HepG2 (cell line): ENCODE results near the gene TTC23L. TPM values are rescaled to one million over a fixed set of nuclear protein-coding genes. Genes with fewer than 3 reads are reported as not detected.

Source experiments
- EEA1 ChIP-seq: sonication (generic); formaldehyde crosslinking; IDR thresholded peaks from 2 replicates; pipeline ENCODE4 v1.5.1; 2020; ENCODE audit warnings: mild to moderate bottlenecking, missing genetic modification reagents, borderline replicate concordance
- HNRNPL ChIP-seq: fragments of 200-400 bp; formaldehyde crosslinking; IDR thresholded peaks from 2 replicates; pipeline ENCODE4 v1.6.1; 2017; ENCODE audit warnings: mild to moderate bottlenecking, low read depth, low read length
- NFE2L1 ChIP-seq: sonication (generic); formaldehyde crosslinking; IDR thresholded peaks from 2 replicates; pipeline ENCODE4 v1.4.0; 2020; ENCODE audit warnings: missing genetic modification reagents, mild to moderate bottlenecking, borderline replicate concordance
- PITX1 ChIP-seq: sonication (generic); formaldehyde crosslinking; IDR thresholded peaks from 2 replicates; pipeline ENCODE4 v1.5.1; 2020; ENCODE audit warnings: mild to moderate bottlenecking, missing genetic modification reagents
- RAD21 ChIP-seq: fragments of 450-650 bp; formaldehyde crosslinking; IDR thresholded peaks from 2 replicates; pipeline ENCODE4 v1.5.0; 2020; ENCODE audit warnings: mild to moderate bottlenecking
- RCOR2 ChIP-seq: IDR thresholded peaks from 2 replicates; pipeline ENCODE4 v1.6.1; 2016; ENCODE audit warnings: missing biosample characterization, missing genetic modification reagents
- SP2 ChIP-seq: sonication (generic); formaldehyde crosslinking; IDR thresholded peaks from 2 replicates; pipeline ENCODE4 v1.5.1; 2020; ENCODE audit warnings: mild to moderate bottlenecking, missing genetic modification reagents
- TEAD3 ChIP-seq: optimal IDR thresholded peaks from 2 replicates; pipeline ENCODE3; 2016; ENCODE audit warnings: borderline replicate concordance
- ZNF232 ChIP-seq: sonication (generic); formaldehyde crosslinking; IDR thresholded peaks from 2 replicates; pipeline ENCODE4 v1.4.0; 2020; ENCODE audit warnings: missing genetic modification reagents, borderline replicate concordance
- ZNF235 ChIP-seq: sonication (generic); formaldehyde crosslinking; IDR thresholded peaks from 2 replicates; pipeline ENCODE4 v1.8.1; 2023; ENCODE audit warnings: mild to moderate bottlenecking, missing genetic modification reagents, borderline replicate concordance
- ZNF501 ChIP-seq: sonication (generic); formaldehyde crosslinking; IDR thresholded peaks from 2 replicates; pipeline ENCODE4 v1.5.1; 2020; ENCODE audit warnings: mild to moderate bottlenecking, moderate library complexity, missing genetic modification reagents
- ZNF598 ChIP-seq: sonication (generic); formaldehyde crosslinking; IDR thresholded peaks from 2 replicates; pipeline ENCODE4 v1.5.1; 2020; ENCODE audit warnings: mild to moderate bottlenecking, missing genetic modification reagents, borderline replicate concordance
- ZNF652 ChIP-seq: IDR thresholded peaks from 2 replicates; pipeline ENCODE4 v1.6.1; 2016; ENCODE audit warnings: low read depth, borderline replicate concordance
- polyA plus RNA-seq, 8 experiments: library from polyadenylated mRNA; depleted of rRNA in 3 of 8; stranded (reverse) in 7 of 8; unstranded in 1 of 8; fragments of >200 nt; fragmentation: Illumina TruSeq in 4 of 8; extraction: Trizol in 4 of 8; gene quantifications; 2 replicates each; pipeline versions ENCODE4 v1.2.1 to v1.2.3, GENCODE V29; 2011 to 2016; ENCODE audit warnings: low read depth in 4 of 8, missing spikeins in 1 of 8, mixed read lengths in 1 of 8; ENCODE audit not compliant: insufficient read depth in 1 of 8
- total RNA-seq, 5 experiments: library from RNA; depleted of rRNA; stranded (reverse); fragments of >200 nt; fragmentation: Illumina TruSeq; extraction: Trizol; gene quantifications; 2 replicates each; pipeline ENCODE4 v1.2.3, GENCODE V29; 2016; ENCODE audit warnings: low read depth in 1 of 5
- TF ChIP-seq, protein P1 (sequence below): sonication (generic); formaldehyde crosslinking; IDR thresholded peaks from 2 replicates; pipeline ENCODE4; 2020; ENCODE audit warnings: missing genetic modification reagents, mild to moderate bottlenecking, borderline replicate concordance
- TF ChIP-seq, protein P2 (sequence below): sonication (generic); formaldehyde crosslinking; IDR thresholded peaks from 2 replicates; pipeline ENCODE4 v1.4.0; 2020; ENCODE audit warnings: missing genetic modification reagents, borderline replicate concordance
- TF ChIP-seq, protein P3 (sequence below): sonication (generic); formaldehyde crosslinking; IDR thresholded peaks from 2 replicates; pipeline ENCODE4 v1.5.0; 2020; ENCODE audit warnings: missing genetic modification reagents
- TF ChIP-seq, protein P4 (sequence below): sonication (generic); formaldehyde crosslinking; IDR thresholded peaks from 2 replicates; pipeline ENCODE4 v1.5.0; 2020; ENCODE audit warnings: missing genetic modification reagents, mild to moderate bottlenecking, borderline replicate concordance
- TF ChIP-seq, protein P5 (sequence below): sonication (generic); formaldehyde crosslinking; IDR thresholded peaks from 2 replicates; pipeline ENCODE4 v1.5.1; 2020; ENCODE audit warnings: missing genetic modification reagents, mild to moderate bottlenecking, borderline replicate concordance

The TTC23L gene
- total and polyA plus RNA-seq, 2 of the 13 experiments (the other 11 are each of a cell fraction or from before 2014, with no cell fraction given): 0.37 to 1.4 TPM

DNA sequence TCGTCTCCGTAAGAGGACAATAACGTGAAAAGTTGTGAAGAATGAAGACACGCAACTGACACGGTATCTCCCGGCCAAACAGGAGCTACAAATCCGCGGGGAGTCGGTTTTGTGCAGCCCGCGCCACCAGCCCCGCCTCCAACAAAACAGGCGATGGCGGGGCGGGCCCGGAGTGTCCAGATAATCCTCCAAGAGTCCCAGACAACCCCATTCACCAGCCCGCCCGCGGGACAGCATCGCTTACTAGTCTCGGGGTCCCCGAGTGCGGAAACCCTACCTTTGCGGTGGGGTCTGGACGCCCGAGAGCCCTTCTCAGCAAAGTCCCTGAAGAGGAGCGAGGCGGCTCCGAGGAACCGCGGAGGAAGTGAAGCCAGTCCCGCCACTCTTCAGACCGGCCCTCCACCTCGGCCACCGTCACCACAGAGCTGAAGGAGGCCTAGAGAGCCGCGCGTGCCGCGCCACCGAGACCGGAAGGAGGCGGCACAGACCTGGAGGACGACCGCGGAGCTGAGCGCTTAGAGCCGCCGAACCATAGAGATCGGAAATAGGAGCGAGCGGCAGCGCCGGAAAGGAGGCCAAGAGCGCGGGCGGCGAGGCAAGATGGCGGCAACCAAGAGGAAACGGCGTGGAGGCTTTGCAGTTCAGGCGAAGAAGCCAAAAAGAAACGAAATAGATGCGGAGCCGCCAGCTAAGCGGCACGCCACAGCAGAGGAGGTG is 76.3 kb downstream of the TTC23L start, which contains the start of the genes BRIX1 and RAD1 (continued):
- TF ChIP-seq SP2 (CRISPR knock-in tag) (peak; percentile 77), ZNF232 (CRISPR knock-in tag) (peak; percentile 50; the same call in 1 of the 2 replicates), RCOR2 (CRISPR knock-in tag) (no peak), ZNF235 (CRISPR knock-in tag) (peak; percentile 69; the same call in 1 of the 2 replicates), HNRNPL (peak; percentile 43; the same call in 1 of the 2 replicates), TEAD3 (CRISPR knock-in tag) (peak; percentile 76), ZNF501 (peak; percentile 71; the same call in 1 of the 2 replicates), RAD21 (no peak), NFE2L1 (CRISPR knock-in tag) (no peak), PITX1 (CRISPR knock-in tag) (peak; percentile 76; the same call in 1 of the 2 replicates), ZNF652 (CRISPR knock-in tag) (peak; percentile 34; the same call in 1 of the 2 replicates), EEA1 (CRISPR knock-in tag) (peak; percentile 69; the same call in 1 of the 2 replicates), ZNF598 (CRISPR knock-in tag) (peak; percentile 72)
- TF ChIP-seq, protein P1, sequence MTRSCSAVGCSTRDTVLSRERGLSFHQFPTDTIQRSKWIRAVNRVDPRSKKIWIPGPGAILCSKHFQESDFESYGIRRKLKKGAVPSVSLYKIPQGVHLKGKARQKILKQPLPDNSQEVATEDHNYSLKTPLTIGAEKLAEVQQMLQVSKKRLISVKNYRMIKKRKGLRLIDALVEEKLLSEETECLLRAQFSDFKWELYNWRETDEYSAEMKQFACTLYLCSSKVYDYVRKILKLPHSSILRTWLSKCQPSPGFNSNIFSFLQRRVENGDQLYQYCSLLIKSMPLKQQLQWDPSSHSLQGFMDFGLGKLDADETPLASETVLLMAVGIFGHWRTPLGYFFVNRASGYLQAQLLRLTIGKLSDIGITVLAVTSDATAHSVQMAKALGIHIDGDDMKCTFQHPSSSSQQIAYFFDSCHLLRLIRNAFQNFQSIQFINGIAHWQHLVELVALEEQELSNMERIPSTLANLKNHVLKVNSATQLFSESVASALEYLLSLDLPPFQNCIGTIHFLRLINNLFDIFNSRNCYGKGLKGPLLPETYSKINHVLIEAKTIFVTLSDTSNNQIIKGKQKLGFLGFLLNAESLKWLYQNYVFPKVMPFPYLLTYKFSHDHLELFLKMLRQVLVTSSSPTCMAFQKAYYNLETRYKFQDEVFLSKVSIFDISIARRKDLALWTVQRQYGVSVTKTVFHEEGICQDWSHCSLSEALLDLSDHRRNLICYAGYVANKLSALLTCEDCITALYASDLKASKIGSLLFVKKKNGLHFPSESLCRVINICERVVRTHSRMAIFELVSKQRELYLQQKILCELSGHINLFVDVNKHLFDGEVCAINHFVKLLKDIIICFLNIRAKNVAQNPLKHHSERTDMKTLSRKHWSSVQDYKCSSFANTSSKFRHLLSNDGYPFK (CRISPR knock-in tag): peak; percentile 98; the same call in 1 of the 2 replicates
- TF ChIP-seq, protein P2, sequence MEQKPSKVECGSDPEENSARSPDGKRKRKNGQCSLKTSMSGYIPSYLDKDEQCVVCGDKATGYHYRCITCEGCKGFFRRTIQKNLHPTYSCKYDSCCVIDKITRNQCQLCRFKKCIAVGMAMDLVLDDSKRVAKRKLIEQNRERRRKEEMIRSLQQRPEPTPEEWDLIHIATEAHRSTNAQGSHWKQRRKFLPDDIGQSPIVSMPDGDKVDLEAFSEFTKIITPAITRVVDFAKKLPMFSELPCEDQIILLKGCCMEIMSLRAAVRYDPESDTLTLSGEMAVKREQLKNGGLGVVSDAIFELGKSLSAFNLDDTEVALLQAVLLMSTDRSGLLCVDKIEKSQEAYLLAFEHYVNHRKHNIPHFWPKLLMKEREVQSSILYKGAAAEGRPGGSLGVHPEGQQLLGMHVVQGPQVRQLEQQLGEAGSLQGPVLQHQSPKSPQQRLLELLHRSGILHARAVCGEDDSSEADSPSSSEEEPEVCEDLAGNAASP: peak; percentile 41; the same call in 1 of the 2 replicates
- TF ChIP-seq, protein P3, sequence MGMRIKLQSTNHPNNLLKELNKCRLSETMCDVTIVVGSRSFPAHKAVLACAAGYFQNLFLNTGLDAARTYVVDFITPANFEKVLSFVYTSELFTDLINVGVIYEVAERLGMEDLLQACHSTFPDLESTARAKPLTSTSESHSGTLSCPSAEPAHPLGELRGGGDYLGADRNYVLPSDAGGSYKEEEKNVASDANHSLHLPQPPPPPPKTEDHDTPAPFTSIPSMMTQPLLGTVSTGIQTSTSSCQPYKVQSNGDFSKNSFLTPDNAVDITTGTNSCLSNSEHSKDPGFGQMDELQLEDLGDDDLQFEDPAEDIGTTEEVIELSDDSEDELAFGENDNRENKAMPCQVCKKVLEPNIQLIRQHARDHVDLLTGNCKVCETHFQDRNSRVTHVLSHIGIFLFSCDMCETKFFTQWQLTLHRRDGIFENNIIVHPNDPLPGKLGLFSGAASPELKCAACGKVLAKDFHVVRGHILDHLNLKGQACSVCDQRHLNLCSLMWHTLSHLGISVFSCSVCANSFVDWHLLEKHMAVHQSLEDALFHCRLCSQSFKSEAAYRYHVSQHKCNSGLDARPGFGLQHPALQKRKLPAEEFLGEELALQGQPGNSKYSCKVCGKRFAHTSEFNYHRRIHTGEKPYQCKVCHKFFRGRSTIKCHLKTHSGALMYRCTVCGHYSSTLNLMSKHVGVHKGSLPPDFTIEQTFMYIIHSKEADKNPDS (CRISPR knock-in tag): peak; percentile 82
- TF ChIP-seq, protein P4, sequence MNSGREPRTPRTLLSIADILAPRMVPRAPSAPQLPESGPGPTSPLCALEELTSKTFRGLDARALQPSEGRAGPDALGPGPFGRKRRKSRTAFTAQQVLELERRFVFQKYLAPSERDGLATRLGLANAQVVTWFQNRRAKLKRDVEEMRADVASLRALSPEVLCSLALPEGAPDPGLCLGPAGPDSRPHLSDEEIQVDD (CRISPR knock-in tag): no peak
- TF ChIP-seq, protein P5, sequence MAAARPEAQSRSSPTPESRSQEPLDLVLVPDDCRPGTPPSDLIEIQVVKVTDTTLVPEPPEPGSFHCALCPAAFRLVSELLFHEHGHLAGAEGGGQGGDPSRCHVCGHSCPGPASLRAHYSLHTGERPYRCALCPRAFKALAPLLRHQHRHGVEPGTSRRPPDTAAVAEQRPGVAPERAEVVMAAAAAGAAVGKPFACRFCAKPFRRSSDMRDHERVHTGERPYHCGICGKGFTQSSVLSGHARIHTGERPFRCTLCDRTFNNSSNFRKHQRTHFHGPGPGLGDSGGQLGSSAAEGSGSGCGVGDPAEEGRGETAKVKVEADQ (CRISPR knock-in tag): 0 out of 2 replicates have a peak, but pooled peaks have one; percentile 36
